Stimulated activated CD4-positive, alpha-beta T cell treated with anti-CD3 and anti-CD28 coated beads, Interleukin-15, amount 100 ng/mL, for 1 hour (primary cell): ENCODE measurements around the gene GSTM4.
A peak's percentile ranks its signal among the peaks of the same experiment; 100 is the strongest.

Experiments
- DNase-seq, 2 donors: peaks; one replicate each; pipeline ENCODE4 v3.0.0-alpha.2; 2020; ENCODE audit warnings: low read depth in 1 of 2, low spot score in 1 of 2

GSTM4 gene

GRCh38 chr1:109624201-109625010, 31.5 kb upstream of the GSTM4 start:
- DNase-seq = no peak

- DNase-seq = no peak
These were observed 30.7 kb upstream of the GSTM4 start for GRCh38 chr1:109625176-109625575.

GRCh38 chr1:109625601-109626560, 30.0 kb upstream of the GSTM4 start:
- DNase-seq = no peak

DNA sequence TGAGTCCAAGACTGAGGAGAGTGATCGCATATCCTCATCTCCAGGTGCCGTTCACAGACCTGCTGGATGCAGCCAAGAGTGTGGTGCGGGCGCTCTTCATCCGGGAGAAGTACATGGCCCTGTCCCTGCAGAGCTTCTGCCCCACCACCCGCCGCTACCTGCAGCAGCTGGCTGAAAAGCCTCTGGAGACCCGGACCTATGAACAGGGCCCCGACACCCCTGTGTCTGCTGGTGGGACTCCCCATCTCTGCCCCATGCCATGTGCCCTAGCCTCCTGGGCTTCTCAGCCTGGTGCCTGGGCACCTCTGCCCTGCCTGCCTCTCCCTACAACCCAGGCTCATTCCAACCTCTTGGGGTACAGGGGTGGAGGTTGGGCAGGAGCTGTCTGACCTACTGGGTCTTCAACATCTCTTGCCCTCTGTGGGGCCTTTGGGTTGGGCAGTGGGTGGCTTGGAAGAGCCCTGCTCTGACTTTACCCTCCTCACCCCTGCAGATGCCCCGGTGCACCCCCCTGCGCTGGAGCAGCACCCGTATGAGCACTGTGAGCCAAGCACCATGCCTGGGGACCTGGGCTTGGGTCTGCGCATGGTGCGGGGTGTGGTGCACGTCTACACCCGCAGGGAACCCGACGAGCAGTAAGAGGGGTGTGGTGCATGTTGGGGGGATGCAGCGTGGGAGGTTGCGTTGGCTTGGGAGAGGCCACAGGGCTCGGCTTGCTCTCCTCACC, 29.1 kb upstream of the GSTM4 start:
- DNase-seq = no peak

DNA sequence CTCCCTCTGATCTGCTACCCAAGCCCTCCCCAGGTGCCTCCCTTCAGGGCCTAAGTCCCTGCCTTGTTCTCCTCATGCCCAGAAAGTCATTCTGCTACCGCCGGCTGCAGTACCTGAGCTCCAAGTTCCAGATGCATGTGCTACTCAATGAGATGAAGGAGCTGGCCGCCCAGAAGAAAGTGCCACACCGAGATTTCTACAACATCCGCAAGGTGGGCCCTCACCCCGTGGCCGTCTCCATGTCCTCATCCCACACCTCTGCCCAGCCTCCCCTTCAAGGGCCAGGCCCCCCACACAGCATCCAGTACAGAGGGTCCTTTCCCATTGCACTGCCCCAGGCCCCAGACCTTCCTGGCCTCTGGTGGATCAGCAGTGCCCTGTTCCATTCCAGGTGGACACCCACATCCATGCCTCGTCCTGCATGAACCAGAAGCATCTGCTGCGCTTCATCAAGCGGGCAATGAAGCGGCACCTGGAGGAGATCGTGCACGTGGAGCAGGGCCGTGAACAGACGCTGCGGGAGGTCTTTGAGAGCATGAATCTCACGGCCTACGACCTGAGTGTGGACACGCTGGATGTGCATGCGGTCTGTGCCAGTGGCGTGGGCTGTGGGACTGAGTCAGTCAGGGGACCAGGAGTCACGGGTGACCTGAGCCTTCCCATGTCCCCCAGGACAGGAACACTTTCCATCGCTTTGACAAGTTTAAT, 28.1 kb upstream of the GSTM4 start:
- DNase-seq = no peak

DNA sequence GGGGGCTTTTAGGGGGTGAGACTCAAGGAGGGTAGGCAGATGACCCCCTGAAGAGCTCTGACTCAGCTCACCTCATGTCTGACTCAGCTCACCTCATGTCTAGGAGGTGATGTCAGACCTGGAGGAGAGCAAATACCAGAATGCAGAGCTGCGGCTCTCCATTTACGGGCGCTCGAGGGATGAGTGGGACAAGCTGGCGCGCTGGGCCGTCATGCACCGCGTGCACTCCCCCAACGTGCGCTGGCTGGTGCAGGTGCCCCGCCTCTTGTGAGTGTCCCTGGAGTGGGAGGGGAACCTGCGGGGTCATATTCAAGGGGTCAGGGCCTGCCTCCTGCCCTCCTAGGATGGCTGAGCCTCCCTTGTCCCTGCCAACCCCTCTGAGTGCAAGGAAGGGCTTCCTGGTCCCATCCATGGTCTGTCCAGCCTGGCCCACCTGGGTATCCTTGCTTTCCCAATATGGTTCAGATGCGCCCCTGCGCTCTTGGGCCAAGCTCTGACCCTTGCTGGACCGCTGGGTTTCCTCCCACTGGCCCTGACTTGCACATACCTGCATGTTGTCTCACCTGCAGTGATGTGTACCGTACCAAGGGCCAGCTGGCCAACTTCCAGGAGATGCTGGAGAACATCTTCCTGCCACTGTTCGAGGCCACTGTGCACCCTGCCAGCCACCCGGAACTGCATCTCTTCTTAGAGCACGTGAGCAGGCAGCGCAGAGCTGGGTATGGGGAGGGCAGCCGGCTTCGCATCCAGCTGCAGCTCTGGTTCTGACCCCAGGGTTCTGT, 27.2 kb upstream of the GSTM4 start:
- no peak for DNase-seq

DNA sequence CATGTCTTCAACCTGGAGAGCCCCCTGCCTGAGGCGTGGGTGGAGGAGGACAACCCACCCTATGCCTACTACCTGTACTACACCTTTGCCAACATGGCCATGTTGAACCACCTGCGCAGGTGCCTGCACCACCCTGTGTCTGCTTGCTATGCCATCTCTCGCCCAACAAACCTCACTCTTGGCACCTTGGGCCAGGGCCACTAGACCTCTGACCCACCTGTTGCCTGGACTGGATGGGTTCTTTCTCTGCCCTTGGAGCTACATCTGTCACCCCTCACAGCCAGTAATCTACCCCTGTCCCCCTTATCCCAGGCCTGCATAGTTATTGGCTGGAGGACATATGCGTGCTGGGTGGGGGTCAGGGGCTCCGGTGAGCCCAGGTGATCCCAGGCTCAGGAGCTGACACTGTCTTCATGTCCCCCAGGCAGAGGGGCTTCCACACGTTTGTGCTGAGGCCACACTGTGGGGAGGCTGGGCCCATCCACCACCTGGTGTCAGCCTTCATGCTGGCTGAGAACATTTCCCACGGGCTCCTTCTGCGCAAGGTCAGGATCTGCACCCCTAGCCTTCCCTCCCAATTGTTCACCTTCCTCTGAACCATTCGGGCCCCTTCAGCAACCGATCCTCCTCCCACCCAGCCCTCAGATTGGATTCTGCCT, 26.4 kb upstream of the GSTM4 start:
- no peak for DNase-seq

- peak in 1 of 2 donors; percentile 21 for DNase-seq
These were observed 25.6 kb upstream of the GSTM4 start for GRCh38 chr1:109630081-109630897.

DNA sequence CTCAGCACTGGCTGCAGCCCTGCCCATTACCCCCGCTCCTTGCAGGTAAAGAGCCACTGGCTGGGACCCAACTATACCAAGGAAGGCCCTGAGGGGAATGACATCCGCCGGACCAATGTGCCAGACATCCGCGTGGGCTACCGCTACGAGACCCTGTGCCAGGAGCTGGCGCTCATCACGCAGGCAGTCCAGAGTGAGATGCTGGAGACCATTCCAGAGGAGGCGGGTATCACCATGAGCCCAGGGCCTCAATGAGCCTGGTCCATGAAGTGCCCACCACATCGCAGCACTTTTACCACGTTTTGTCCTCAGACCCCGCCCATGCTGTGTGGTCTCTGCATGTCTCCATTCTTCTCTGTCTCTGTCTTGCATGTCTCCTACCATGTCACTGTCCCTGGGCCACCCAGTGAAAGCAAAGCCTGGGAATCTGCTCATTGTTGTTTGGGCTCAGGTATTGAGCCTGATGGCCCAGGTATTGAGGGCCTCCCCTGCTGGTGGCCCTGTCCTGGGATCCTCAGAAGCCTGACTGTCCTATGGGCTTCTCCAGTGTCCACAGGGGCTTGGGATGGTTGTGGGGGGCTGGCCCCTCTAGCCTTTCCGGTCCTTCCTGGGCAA, 24.9 kb upstream of the GSTM4 start:
- no peak for DNase-seq

- DNase-seq = no peak
These were observed 24.1 kb upstream of the GSTM4 start for GRCh38 chr1:109631513-109632505.

GRCh38 chr1:109632671-109633346, 23.1 kb upstream of the GSTM4 start:
- DNase-seq = no peak

GRCh38 chr1:109634292-109634691, 21.6 kb upstream of the GSTM4 start:
- no peak for DNase-seq

GRCh38 chr1:109634771-109635750, 20.8 kb upstream of the GSTM4 start:
- DNase-seq = no peak

DNA sequence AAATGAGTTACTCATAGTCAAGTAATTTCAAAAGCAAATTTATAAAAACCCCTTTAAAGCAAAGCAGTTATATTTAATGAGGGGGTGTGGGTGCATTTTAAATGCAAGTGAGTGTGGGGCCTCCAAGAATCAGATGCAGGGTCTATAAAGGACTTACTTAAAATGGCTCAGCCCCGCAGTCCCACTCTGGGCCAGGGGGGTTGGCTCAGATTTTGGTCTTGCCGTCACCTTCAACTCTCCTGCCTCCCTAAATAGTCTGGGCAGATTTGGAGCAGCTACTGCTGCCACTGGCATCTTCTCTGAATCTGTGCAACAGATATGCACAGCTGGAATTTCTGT, 20.1 kb upstream of the GSTM4 start:
- no peak for DNase-seq

GRCh38 chr1:109636201-109636952, 19.5 kb upstream of the GSTM4 start:
- DNase-seq = no peak
